Thoracic aorta (tissue), 2 donors: ENCODE measurements around the gene GPS2. TPM values are rescaled to one million over a fixed set of nuclear protein-coding genes. Genes with fewer than 3 reads are reported as not detected.

Experiments
- ATAC-seq: fragments of 150-250 bp; one replicate; pipeline ENCODE4 v1.8.0; 2017; ENCODE audit warnings: low read depth; ENCODE audit not compliant: insufficient number of reproducible peaks, low FRiP score
- DNase-seq: peaks from one replicate; pipeline ENCODE4 v3.0.0-alpha.2; 2020; ENCODE audit warnings: low spot score
- H3K27ac ChIP-seq, 2 donors: fragments of 200-600 bp; sonication (generic); 1 replicate in 1 of 2; 2 replicates in 1 of 2; pipeline ENCODE4 v1.5.1; 2016; ENCODE audit warnings: mild to moderate bottlenecking in 2 of 2, moderate library complexity in 2 of 2
- H3K27me3 ChIP-seq: fragments of 200-600 bp; sonication (generic); replicated peaks from 2 replicates; pipeline ENCODE4 v1.6.0; 2016; ENCODE audit warnings: mild to moderate bottlenecking; ENCODE audit not compliant: insufficient read depth
- H3K36me3 ChIP-seq: fragments of 200-600 bp; sonication (generic); one replicate; pipeline ENCODE4 v1.5.1; 2016
- H3K4me1 ChIP-seq, 2 donors: fragments of 200-600 bp; sonication (generic); 1 replicate in 1 of 2; 2 replicates in 1 of 2; pipeline versions ENCODE4 v1.5.1 to v1.6.0; 2016; ENCODE audit warnings: low read depth in 2 of 2, mild to moderate bottlenecking in 1 of 2; ENCODE audit not compliant: control insufficient read depth in 1 of 2
- H3K4me3 ChIP-seq: fragments of 200-600 bp; sonication (generic); 2 replicates; pipeline ENCODE4 v1.5.1; 2016; ENCODE audit warnings: mild to moderate bottlenecking
- H3K9me3 ChIP-seq: fragments of 200-600 bp; sonication (generic); 2 replicates; pipeline ENCODE4 v1.5.1; 2016
- total RNA-seq, 2 donors: library from RNA; depleted of rRNA; stranded (reverse); fragments of >200 nt; gene quantifications; one replicate each; pipeline versions ENCODE4 v1.1.0 to v1.2.3, GENCODE V29; 2016
- TF ChIP-seq, protein P1 (sequence below): fragments of 200-600 bp; sonication (generic); IDR thresholded peaks from one replicate; pipeline ENCODE4 v1.5.1; 2019; ENCODE audit warnings: antibody characterized with exemption

The GPS2 gene
- total RNA-seq, 2 donors from 2014 or later, result 66.5 to 100.0 TPM

DNA sequence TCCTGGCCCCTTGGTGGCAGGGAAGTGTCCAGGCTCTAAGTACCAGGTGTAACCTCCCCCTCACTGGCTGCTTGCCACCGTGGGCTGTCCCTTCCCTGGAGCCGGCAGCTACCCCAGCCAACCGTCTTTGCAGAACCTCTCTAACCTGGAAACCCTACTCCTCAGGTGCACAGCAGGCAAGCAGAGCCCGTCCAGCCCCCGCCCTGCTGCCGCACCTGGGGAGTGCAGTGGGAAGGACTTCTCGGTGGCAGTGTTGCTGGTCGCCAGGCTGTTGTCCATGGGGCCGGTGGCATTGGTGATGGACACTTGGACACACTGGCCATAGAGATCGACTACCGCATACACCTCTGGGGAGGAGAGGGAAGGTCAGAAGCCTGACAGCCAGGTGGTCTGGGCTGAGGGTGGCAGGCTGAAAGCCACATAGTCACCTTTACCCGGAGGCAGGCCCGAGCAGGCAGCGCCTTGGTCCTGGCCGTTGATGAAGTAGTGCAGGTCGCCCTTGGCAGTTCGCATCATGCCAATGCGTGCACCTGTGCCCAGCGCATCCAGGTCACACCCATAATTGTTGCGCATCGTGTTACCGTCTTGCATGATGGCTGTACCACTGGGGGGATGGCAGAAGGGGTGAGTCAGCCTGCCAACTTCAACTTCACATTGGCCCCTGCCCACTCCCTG lies 7.5 kb upstream of the GPS2 start:
- ATAC-seq, result no peak
- Histone ChIP-seq H3K36me3 (peaks cover 64% of the 10 kb centered on the region), H3K4me1 (peaks cover 0 to under 1% of the 10 kb centered on the region in 2 donors), H3K4me3 (no peak overlapping the region), H3K27ac (no peak overlapping the region), H3K27me3 (no peaks in the 10 kb centered on the region), H3K9me3 (no peaks in the 10 kb centered on the region)
- TF ChIP-seq, protein P1, sequence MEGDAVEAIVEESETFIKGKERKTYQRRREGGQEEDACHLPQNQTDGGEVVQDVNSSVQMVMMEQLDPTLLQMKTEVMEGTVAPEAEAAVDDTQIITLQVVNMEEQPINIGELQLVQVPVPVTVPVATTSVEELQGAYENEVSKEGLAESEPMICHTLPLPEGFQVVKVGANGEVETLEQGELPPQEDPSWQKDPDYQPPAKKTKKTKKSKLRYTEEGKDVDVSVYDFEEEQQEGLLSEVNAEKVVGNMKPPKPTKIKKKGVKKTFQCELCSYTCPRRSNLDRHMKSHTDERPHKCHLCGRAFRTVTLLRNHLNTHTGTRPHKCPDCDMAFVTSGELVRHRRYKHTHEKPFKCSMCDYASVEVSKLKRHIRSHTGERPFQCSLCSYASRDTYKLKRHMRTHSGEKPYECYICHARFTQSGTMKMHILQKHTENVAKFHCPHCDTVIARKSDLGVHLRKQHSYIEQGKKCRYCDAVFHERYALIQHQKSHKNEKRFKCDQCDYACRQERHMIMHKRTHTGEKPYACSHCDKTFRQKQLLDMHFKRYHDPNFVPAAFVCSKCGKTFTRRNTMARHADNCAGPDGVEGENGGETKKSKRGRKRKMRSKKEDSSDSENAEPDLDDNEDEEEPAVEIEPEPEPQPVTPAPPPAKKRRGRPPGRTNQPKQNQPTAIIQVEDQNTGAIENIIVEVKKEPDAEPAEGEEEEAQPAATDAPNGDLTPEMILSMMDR, result no peak
- DNase-seq, result no peak

DNA sequence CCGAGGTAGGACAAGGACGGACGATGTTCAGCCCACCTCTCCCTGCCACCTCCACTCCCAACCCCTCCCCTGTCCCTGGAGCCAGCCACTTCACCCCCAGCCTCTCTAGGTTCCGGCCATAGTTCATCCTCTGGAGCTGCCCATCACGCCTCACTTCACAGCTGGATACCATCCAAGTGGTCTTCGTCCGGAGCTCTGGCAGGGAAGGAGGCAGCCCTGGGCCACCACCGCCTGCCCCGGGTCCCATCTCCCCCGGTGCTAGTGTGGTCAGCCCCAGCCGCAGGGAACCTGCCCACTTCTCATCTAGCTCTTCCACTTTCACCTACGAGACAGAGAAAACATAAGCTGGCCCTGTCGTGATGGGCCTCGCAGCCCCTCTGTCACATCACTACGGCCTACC lies 6.3 kb upstream of the GPS2 start:
- Histone ChIP-seq H3K36me3 (peaks cover 71% of the 10 kb centered on the region), H3K27ac (no peak overlapping the region), H3K27me3 (no peaks in the 10 kb centered on the region), H3K4me1 (no peaks in the 10 kb centered on the region), H3K9me3 (no peaks in the 10 kb centered on the region), H3K4me3 (no peak overlapping the region)
- no peak for DNase-seq
- TF ChIP-seq, protein P1, result no peak
- no peak for ATAC-seq

DNA sequence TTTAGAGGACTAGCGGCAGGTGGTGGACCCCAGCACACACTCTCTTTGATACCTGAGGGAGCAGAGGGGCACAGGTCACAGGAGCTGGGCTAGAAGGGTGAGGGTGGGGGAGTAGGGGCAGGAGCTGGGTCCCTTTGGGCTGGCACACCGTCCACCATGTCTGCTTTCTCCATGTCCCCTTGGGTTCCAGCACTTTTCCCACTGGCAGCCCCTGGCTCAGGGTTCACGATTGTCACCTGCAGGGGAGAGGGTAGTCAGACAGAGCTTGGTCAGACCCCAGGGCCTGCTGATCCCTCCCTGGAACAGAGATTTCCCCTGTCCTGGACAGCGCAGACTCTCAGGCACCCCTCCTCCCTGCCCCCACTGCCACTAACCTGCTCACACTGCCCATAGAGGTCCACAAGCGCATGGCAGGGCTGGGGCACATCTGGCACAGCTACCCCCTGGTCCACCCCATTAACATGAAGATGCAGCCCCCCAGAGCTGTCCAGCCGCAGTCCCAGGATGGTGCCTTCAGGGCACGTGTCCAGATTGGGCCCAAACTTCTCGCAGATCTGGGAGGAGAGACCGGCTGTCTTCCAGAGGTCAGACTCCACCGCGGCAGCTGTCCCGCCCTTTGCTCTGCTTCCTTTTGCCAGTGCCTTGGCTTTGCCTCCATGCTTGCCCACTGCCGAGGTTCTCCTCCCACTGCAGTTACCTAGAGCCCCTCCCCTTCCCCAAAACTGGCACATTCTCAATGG lies 3.1 kb upstream of the GPS2 start:
- no peak for DNase-seq
- no peaks in the 10 kb centered on the region for H3K27me3 ChIP-seq
- ATAC-seq, result no peak

DNA sequence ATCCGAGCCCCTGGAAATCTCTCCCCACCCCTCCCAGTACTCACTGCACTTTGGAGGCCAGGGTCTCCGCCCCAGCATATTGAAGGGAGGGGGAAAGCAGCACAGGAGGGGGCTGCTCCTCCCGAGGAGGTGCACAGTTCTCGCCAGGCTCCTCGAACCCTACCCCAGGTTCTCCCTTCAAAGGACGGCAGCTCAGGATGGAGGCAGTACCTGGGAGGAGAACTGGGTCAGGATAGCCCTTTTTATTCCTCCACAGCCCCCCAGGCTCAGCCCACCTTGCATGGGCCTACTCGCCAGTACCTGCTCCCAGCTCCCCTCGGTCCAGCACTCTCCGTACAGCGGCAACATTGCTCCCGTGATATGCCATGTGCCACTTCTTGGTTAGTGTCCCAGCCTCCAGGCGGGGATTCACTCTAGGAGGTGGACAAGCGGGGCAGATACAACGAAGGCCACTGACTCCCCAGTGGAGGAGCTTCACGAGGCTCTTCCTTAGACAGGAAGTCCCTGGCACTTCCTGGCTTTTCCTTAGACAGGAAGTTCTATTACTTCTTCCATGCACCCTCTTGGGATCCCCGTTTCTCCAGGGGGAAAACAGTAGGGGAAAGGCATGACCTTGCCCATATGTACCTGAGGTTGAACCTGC lies 2.1 kb upstream of the GPS2 start:
- H3K4me1 ChIP-seq, result peaks cover 20 to 30% of the 10 kb centered on the region in 2 donors
- TF ChIP-seq, protein P1, result no peak
- no peak overlapping the region for H3K4me3 ChIP-seq
- ATAC-seq (no peak), DNase-seq (no peak)
- no peaks in the 10 kb centered on the region for H3K9me3 ChIP-seq
- no peaks in the 10 kb centered on the region for H3K27me3 ChIP-seq
- peaks cover 63% of the 10 kb centered on the region for H3K36me3 ChIP-seq
- no peak overlapping the region for H3K27ac ChIP-seq

More for the DNA sequence above, 3.1 kb upstream of the GPS2 start:
- H3K4me3 ChIP-seq, result no peak overlapping the region
- H3K27ac ChIP-seq, result no peak overlapping the region
- H3K36me3 ChIP-seq, result peaks cover 63% of the 10 kb centered on the region
- no peaks in the 10 kb centered on the region for H3K9me3 ChIP-seq
- TF ChIP-seq, protein P1, result no peak
- H3K4me1 ChIP-seq, result peaks cover 20 to 21% of the 10 kb centered on the region in 2 donors
